Skeletal muscle tissue (tissue), 4 donors: ENCODE measurements around the gene U2AF1L4. TPM values are rescaled to one million over a fixed set of nuclear protein-coding genes. Genes with fewer than 3 reads are reported as not detected.

ENCODE experiments used
- H3K27ac ChIP-seq: one replicate; pipeline ENCODE4 v1.7.0; 2013; ENCODE audit warnings: mild to moderate bottlenecking, low read depth, low read length, inconsistent platforms
- H3K27me3 ChIP-seq, 3 donors: one replicate each; pipeline ENCODE4 v1.7.0; 2013; ENCODE audit warnings: low read length in 3 of 3; ENCODE audit not compliant: control insufficient read depth in 3 of 3, insufficient read depth in 3 of 3
- H3K36me3 ChIP-seq, 3 donors: one replicate each; pipeline ENCODE4 v1.7.0; 2013; ENCODE audit warnings: low read length in 3 of 3; ENCODE audit not compliant: control insufficient read depth in 3 of 3, insufficient read depth in 3 of 3
- H3K4me1 ChIP-seq, 3 donors: one replicate each; pipeline ENCODE4 v1.7.0; 2013; ENCODE audit warnings: low read length in 3 of 3, mild to moderate bottlenecking in 3 of 3; ENCODE audit not compliant: control insufficient read depth in 3 of 3, insufficient read depth in 3 of 3
- H3K4me3 ChIP-seq, 3 donors: one replicate each; pipeline ENCODE4 v1.7.0; 2013; ENCODE audit warnings: low read length in 3 of 3
- H3K9ac ChIP-seq, 3 donors: one replicate each; pipeline ENCODE4 v1.7.0; 2013; ENCODE audit warnings: low read length in 3 of 3, mild to moderate bottlenecking in 3 of 3, moderate library complexity in 2 of 3, low read depth in 1 of 3
- H3K9me3 ChIP-seq, 3 donors: one replicate each; pipeline ENCODE4 v1.7.0; 2013; ENCODE audit warnings: low read length in 3 of 3; ENCODE audit not compliant: control insufficient read depth in 3 of 3
- total RNA-seq: library from RNA; depleted of rRNA; stranded (reverse); fragments of >200 nt; gene quantifications from one replicate; pipeline ENCODE4 v1.2.3, GENCODE V29; 2014
- donor health status: Osteomylitis.

U2AF1L4 gene
- total RNA-seq, 1 donor from 2014 or later: 3.7 TPM

DNA sequence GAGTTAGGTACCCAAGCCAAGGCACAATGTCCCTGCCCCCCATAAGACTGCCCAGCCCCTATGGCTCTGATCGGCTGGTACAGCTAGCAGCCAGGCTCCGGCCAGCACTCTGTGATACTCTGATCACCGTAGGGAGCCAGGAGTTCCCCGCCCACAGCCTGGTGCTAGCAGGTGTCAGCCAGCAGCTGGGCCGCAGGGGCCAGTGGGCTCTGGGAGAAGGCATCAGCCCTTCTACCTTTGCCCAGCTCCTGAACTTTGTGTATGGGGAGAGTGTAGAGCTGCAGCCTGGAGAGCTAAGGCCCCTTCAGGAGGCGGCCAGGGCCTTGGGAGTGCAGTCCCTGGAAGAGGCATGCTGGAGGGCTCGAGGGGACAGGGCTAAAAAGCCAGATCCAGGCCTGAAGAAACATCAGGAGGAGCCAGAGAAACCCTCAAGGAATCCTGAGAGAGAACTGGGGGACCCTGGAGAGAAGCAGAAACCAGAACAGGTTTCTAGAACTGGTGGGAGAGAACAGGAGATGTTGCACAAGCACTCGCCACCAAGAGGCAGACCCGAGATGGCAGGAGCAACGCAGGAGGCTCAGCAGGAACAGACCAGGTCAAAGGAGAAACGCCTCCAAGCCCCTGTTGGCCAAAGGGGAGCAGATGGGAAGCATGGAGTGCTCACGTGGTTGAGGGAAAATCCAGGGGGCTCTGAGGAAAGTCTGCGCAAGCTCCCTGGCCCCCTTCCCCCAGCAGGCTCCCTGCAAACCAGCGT lies 30.4 kb downstream of the U2AF1L4 start:
- H3K9me3 ChIP-seq: no peaks in the 10 kb centered on the region
- H3K36me3 ChIP-seq: peaks cover 0 to 5% (median under 1%) of the 10 kb centered on the region in 3 donors
- H3K27ac ChIP-seq: no peak overlapping the region
- H3K4me3 ChIP-seq: peak overlapping the region in 1 of 3 donors; percentile 93
- peaks cover 0 to 3% (median 0%) of the 10 kb centered on the region in 3 donors for H3K27me3 ChIP-seq
- peaks cover 26 to 34% (median 26%) of the 10 kb centered on the region in 3 donors for H3K4me1 ChIP-seq
- H3K9ac ChIP-seq: no peak overlapping the region

DNA sequence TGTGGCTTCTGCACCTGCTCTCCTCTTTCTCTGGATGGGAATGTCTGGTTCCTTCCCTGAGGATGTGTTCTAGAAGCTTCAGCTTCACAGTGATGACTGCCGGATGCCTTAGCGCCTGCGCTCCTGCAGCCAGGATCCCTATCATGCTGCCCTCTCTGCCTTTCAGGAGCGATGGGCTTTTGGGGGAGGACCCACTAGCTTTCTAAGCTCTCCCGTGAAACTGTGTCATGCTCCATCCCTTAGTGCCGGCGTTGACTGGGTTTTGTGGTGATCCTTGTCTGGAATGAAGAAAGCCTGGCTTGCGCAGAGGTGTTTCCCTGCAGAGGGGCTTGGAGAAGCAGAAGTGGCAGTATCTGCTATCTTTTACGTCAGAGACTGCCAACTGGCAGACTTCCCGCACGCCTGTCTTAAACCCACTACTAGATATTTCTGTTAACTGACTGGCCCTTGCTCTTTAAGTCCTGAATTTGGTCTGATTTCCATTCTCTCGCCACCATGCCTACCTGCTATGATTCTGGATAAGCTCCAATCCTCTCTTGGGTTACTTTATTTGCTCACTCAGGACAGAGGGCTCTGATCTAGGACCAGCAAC lies 31.2 kb downstream of the U2AF1L4 start:
- Histone ChIP-seq H3K4me3 (no peak overlapping the region), H3K4me1 (peaks cover 19 to 27% (median 19%) of the 10 kb centered on the region in 3 donors), H3K27ac (no peak overlapping the region), H3K36me3 (no peaks in the 10 kb centered on the region), H3K9ac (no peak overlapping the region), H3K27me3 (peaks cover 0 to 6% (median 0%) of the 10 kb centered on the region in 3 donors), H3K9me3 (no peaks in the 10 kb centered on the region)

- no peak overlapping the region for H3K9ac ChIP-seq
- H3K4me1 ChIP-seq: peaks cover 14 to 22% (median 14%) of the 10 kb centered on the region in 3 donors
- H3K27me3 ChIP-seq: peaks cover 0 to 6% (median 0%) of the 10 kb centered on the region in 3 donors
- no peak overlapping the region for H3K27ac ChIP-seq
- H3K36me3 ChIP-seq: no peaks in the 10 kb centered on the region
- no peaks in the 10 kb centered on the region for H3K9me3 ChIP-seq
- no peak overlapping the region for H3K4me3 ChIP-seq
These were observed 31.7 kb downstream of the U2AF1L4 start for GRCh38 chr19:35713506-35713850.

DNA sequence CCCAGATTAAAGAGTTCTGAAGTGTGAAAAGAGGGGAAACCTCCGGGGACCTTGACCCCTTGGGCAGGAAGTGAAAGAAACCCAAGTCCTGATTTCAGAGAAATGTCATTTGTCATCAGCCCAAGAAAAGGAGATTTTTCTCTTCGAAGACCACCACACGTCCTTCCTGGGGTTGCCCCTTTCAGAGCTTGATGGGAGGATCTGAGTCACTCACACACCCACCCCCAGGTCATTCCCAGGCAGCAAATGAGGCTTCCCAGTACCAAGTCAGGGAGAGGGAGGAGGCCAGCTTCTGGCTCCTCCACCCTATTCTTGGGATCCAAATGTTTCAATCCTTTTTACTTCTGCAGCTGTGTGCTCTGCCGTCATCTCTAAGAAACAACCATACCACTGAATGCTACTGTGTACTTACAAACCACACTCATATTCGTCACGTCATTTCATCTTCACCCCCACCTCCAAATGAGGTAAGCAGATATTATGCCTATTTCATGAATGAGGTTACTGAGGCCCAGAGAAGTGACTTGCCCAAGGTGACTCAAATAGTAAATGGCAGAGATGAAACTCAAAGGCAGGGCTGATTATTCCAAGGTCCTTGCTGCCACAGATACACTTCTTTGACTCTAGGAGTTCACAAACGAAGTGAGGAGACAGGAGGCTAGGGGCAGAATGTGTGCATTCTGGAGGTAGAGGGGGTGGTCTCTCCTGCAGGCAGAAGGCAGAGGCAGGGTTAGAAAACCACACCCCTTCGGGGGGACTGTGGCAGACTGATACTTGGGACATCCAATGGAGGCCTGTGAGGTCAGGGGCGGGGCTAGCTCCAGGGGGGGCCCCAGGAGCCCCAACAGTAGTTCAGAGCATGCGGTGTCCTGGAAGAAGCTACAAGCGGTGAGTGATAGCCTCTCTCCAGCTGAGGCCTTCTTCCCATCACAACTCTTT lies 32.4 kb downstream of the U2AF1L4 start:
- Histone ChIP-seq H3K36me3 (no peaks in the 10 kb centered on the region), H3K27ac (no peak overlapping the region), H3K27me3 (peaks cover 0 to 11% (median 0%) of the 10 kb centered on the region in 3 donors), H3K4me3 (no peak overlapping the region), H3K9me3 (no peaks in the 10 kb centered on the region), H3K4me1 (peaks cover 13 to 20% (median 13%) of the 10 kb centered on the region in 3 donors), H3K9ac (no peak overlapping the region)

- no peak overlapping the region for H3K27ac ChIP-seq
- peaks cover 8 to 14% (median 9%) of the 10 kb centered on the region in 3 donors for H3K4me1 ChIP-seq
- no peak overlapping the region for H3K4me3 ChIP-seq
- H3K9ac ChIP-seq: no peak overlapping the region
- peaks cover 0 to 11% (median 0%) of the 10 kb centered on the region in 3 donors for H3K27me3 ChIP-seq
- no peaks in the 10 kb centered on the region for H3K36me3 ChIP-seq
- H3K9me3 ChIP-seq: no peaks in the 10 kb centered on the region
These were observed 34.2 kb downstream of the U2AF1L4 start for GRCh38 chr19:35710784-35711723.

DNA sequence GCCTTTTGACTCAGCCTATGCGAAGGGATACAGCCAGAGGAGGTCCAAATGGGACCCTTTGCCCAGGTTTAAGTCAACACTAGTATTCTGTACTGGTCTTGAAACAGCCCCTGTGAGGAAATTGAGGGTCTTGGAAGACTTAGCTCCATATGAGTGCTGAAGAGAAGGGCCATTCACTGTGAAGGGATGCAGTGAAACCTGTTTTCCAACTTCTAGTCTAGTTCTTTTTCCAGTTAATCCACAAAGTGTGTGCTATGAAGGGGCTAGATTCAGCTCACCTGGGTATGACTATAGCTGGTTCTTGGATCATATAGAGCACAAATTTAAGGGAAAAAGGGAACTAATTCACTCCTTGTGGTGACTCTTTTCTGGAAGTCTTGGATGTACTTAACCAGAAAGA lies 36.8 kb downstream of the U2AF1L4 start:
- no peak overlapping the region for H3K4me3 ChIP-seq
- H3K9ac ChIP-seq: no peak overlapping the region
- H3K27me3 ChIP-seq: peaks cover 0 to 20% (median 5%) of the 10 kb centered on the region in 3 donors

DNA sequence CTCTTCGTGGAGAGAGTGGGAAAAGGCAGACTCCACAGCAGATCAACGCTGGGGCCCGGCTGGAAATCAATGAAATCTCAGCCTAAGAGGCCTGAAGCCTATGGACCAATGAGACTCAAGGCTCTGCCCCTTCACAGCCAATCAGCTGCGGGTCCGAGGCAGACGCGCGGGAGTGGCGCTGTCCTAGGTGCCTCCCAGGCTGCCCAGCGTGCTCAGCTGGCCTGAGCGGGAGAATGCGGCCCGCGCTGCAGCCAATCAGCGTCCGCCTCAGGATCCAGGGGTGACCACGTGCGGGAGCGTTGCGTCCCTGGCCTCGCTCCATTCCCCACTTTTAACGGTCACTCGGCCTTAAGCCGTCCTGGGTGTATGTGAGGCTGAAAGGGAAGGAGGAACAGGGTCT lies 41.0 kb downstream of the U2AF1L4 start, which contains the start of gene ZBTB32:
Gene ZBTB32 (plus strand): TSS at position 341 of the 400 bp plus-strand sequence. CDS start 10,069 bp downstream, outside the sequence.
- peaks cover 6 to 9% (median 7%) of the 10 kb centered on the region in 3 donors for H3K4me1 ChIP-seq
- no peaks in the 10 kb centered on the region for H3K36me3 ChIP-seq
- no peak within 1 kb of the TSS for H3K4me3 ChIP-seq
- H3K9ac ChIP-seq: peak within 1 kb of the TSS in 1 of 3 donors; percentile 87
- peaks cover 0 to 16% (median 5%) of the 10 kb centered on the region in 3 donors for H3K27me3 ChIP-seq
- no peaks in the 10 kb centered on the region for H3K9me3 ChIP-seq
- no peak within 1 kb of the TSS for H3K27ac ChIP-seq

More for the DNA sequence above, 36.8 kb downstream of the U2AF1L4 start:
- Histone ChIP-seq H3K9me3 (no peaks in the 10 kb centered on the region), H3K4me1 (no peaks in the 10 kb centered on the region), H3K27ac (no peak overlapping the region), H3K36me3 (no peaks in the 10 kb centered on the region)

- H3K4me3 ChIP-seq: no peak overlapping the region
These were observed 41.9 kb downstream of the U2AF1L4 start for GRCh38 chr19:35703343-35703742.

More at GRCh38 chr19:35703343-35703742, 41.9 kb downstream of the U2AF1L4 start:
- Histone ChIP-seq H3K27me3 (peaks cover 0 to 15% (median 5%) of the 10 kb centered on the region in 3 donors), H3K27ac (no peak overlapping the region), H3K4me1 (peaks cover 6 to 9% (median 7%) of the 10 kb centered on the region in 3 donors), H3K9me3 (no peaks in the 10 kb centered on the region), H3K36me3 (no peaks in the 10 kb centered on the region), H3K9ac (peak overlapping the region in 2 of 3 donors; percentile 77 to 87)
